ENCODE results near the gene PBXIP1. TPM values are rescaled to one million over a fixed set of nuclear protein-coding genes. Genes with fewer than 3 reads are reported as not detected.
"Not testable (repeated sequence)": the region's sequence is repeated elsewhere in the genome, so short reads cannot be mapped to it uniquely, and the experiment has no call there.

The PBXIP1 gene
- total and polyA plus RNA-seq, 7 donors = 13.6 to 149 (median 77.7) TPM

- H3K36me3 ChIP-seq (ENCODE audit: insufficient read depth in 1 of 2, low read depth in 1 of 2) = no peaks in the 10 kb centered on the region
- no peaks in the 10 kb centered on the region for H3K27me3 ChIP-seq (ENCODE audit: insufficient read depth in 3 of 3, low read length in 2 of 3)
- WGBS, 3 donors = 11 to 14% (median 12%) methylated on average over 35 to 40 of the region's 40 CpGs
- peaks cover 15% of the 10 kb centered on the region for H3K4me1 ChIP-seq
- DNase-seq = peak; percentile 76 to 80
- ATAC-seq = no peak
- H3K4me3 ChIP-seq = peak overlapping the region; percentile 78
- peak overlapping the region; percentile 91 for H3K27ac ChIP-seq
- no peaks in the 10 kb centered on the region for H3K9me3 ChIP-seq
- intact Hi-C loops (cut with DNase I) = loop anchor here in 1 of 2 donors (1.0 kb wide), 1 partner anchor 43 kb away; the partner anchor contains the start of gene PBXIP1
- peak; percentile 68 for TF ChIP-seq CTCF (IDR thresholded peaks at IDR 0.05)
Observed at GRCh38 chr1:154998818-154999570, 43.1 kb upstream of the PBXIP1 start.

- peak; percentile 22 for TF ChIP-seq CTCF (IDR thresholded peaks at IDR 0.05)
- Histone ChIP-seq H3K27me3 (ENCODE audit: insufficient read depth in 3 of 3, low read length in 2 of 3) (no peaks in the 10 kb centered on the region), H3K36me3 (ENCODE audit: insufficient read depth in 1 of 2, low read depth in 1 of 2) (no peaks in the 10 kb centered on the region), H3K9me3 (no peaks in the 10 kb centered on the region), H3K27ac (no peak overlapping the region), H3K4me3 (no peak overlapping the region), H3K4me1 (peaks cover 15% of the 10 kb centered on the region)
- 49 to 63% (median 54%) methylated on average over 13 to 16 of the region's 16 CpGs for WGBS, 3 donors
- intact Hi-C loops (cut with DNase I) = no loop called here
- ATAC-seq (no peak), DNase-seq (peak in 1 of 2 donors; percentile 48)
Observed at GRCh38 chr1:154998201-154998780, 42.4 kb upstream of the PBXIP1 start.

DNA sequence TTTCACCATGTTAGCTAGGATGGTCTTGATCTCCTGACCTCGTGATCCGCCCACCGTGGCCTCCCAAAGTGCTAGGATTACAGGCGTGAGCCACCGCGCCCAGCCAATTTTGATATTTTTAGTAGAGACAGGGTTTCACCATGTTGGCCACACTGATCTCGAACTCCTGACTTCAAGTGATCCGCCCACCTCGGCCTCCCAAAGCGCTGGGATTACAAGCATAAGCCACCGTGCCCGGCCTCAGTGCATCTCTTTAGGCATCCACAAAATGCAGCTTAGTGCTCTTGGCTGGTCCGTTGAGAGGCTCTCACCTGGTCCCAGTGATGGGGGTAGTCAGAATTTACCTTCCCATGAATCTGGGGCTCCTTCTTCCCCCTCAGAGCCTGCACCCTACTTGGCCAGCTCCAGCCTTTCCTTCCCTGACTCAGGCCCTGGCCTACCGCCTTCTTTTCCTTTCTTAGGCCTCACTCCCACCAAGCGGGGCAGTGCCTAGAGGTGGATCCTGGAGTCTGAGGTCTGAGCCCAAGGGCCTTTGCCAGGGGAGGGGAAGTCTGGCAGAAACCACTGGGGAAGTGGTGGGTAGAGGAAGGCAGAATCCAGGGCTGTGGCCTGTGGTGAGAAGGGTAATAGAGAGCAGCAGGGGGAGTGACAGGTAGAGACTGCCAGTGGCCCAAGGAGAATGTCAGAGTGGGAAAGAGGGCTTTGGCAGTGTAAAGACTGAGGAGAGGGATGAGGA, 41.2 kb upstream of the PBXIP1 start:
- TF ChIP-seq CTCF (IDR thresholded peaks at IDR 0.05) = no peak
- Histone ChIP-seq H3K27ac (no peak overlapping the region), H3K4me3 (no peak overlapping the region), H3K9me3 (no peaks in the 10 kb centered on the region), H3K4me1 (peaks cover 15% of the 10 kb centered on the region), H3K36me3 (ENCODE audit: insufficient read depth in 1 of 2, low read depth in 1 of 2) (no peaks in the 10 kb centered on the region), H3K27me3 (ENCODE audit: insufficient read depth in 3 of 3, low read length in 2 of 3) (no peaks in the 10 kb centered on the region)
- 74 to 82% (median 74%) methylated on average over 15 of the region's 15 CpGs for WGBS, 3 donors
- peak in 1 of 2 donors; percentile 39 for DNase-seq
- intact Hi-C loops (cut with DNase I) = no loop called here
- no peak for ATAC-seq

DNA sequence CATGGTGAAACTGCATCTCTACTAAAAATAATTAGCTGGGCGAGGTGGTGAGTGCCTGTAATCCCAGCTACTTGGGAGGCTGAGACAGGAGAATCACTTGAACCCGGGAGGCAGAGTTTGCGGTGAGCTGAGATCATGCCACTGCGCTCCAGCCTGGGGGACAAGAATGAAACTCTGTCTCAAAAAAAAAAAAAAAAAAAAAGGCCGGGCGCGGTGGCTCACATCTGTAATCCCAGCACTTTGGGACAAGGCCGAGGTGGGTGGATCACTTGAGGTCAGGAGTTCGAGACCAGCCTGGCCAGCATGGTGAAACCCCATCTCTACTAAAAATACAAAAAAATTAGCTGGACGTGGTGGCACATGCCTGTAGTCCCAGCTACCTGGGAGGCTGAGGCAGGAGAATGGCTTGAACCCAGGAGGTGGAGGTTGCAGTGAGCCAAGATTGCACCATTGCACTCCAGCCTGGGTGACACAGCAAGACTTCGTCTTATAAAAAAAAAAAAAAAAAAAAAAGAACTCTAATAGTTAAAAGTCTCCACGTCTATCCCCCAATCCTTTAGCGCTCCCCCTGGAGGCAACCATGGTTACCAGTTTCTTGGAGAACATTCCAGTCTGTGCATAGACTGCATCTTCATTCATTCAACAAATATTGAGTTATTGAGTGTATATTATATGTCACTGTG, 39.5 kb upstream of the PBXIP1 start:
- H3K4me1 ChIP-seq = peaks cover 15% of the 10 kb centered on the region
- H3K4me3 ChIP-seq; H3K27me3 ChIP-seq (ENCODE audit: insufficient read depth in 3 of 3, low read length in 2 of 3); intact Hi-C loops (cut with DNase I); H3K27ac ChIP-seq; H3K9me3 ChIP-seq: not testable (repeated sequence)
- 37 to 63% (median 42%) methylated on average over 10 to 13 of the region's 13 CpGs for WGBS, 3 donors
- peak; percentile 39 for TF ChIP-seq CTCF (IDR thresholded peaks at IDR 0.05)
- ATAC-seq (peak in 2 of 4 donors; percentile 13 to 17), DNase-seq (peak in 1 of 2 donors; percentile 69)
- peaks cover 0 to 13% of the 10 kb centered on the region in 2 donors for H3K36me3 ChIP-seq (ENCODE audit: insufficient read depth in 1 of 2, low read depth in 1 of 2)
